ENCODE measurements around the gene KCNMB1.

DNA sequence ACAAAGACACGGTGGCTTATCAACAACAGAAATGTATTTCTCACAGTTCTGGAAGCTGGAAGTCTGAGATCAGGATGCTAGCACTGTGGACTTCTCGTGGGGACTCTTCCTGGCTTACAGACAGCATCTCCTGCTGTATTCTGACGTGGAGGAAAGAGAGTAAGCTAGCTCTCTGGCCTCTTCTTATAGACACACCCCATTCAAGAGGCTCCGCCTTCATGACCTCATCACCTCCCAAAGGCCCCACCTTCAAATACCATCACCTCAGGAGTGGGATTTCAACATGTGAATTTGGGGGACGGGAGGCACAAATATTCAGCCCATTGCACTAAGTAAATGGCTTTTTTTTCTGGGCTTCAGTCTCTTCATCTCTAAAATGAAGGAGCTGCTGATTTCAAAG lies 27.6 kb downstream of the KCNMB1 start:
- TF ChIP-seq, protein P1, sequence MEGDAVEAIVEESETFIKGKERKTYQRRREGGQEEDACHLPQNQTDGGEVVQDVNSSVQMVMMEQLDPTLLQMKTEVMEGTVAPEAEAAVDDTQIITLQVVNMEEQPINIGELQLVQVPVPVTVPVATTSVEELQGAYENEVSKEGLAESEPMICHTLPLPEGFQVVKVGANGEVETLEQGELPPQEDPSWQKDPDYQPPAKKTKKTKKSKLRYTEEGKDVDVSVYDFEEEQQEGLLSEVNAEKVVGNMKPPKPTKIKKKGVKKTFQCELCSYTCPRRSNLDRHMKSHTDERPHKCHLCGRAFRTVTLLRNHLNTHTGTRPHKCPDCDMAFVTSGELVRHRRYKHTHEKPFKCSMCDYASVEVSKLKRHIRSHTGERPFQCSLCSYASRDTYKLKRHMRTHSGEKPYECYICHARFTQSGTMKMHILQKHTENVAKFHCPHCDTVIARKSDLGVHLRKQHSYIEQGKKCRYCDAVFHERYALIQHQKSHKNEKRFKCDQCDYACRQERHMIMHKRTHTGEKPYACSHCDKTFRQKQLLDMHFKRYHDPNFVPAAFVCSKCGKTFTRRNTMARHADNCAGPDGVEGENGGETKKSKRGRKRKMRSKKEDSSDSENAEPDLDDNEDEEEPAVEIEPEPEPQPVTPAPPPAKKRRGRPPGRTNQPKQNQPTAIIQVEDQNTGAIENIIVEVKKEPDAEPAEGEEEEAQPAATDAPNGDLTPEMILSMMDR (conservative IDR thresholded peaks at IDR 0.05; ENCODE audit: low read depth, low read length) = no peak
- TF ChIP-seq EZH2 (IDR thresholded peaks at IDR 0.05; ENCODE audit: low read length, unreplicated experiment) (no peak), EZH2phosphoT487 (IDR thresholded peaks at IDR 0.05; ENCODE audit: borderline replicate concordance, low read length) (no peak)

Measured in PC-3 (cell line).